ENCODE measurements around the gene DRD1. TPM values are rescaled to one million over a fixed set of nuclear protein-coding genes. Genes with fewer than 3 reads are reported as not detected.
"Not testable (repeated sequence)": the region's sequence is repeated elsewhere in the genome, so short reads cannot be mapped to it uniquely, and the experiment has no call there.

DRD1 gene
- total RNA-seq, 1 donor from 2014 or later, result not detected

DNA sequence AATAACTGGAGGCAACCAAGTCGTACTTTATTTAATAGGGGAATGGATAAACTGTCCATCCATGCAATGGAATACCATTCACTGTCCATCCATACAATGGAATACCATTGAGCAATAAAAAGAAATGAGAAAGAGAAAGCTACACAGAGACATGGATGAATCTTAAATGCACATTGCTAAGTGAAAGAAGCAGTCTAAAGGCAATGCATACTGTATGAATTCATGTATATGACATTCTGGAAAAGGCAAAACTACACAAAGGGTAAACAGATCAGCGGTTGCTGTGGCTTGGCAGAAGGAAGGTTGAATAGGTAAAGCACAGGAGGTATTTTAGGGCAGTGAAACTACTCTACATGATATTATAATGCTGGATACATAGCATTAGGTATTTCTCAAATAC lies 16.2 kb downstream of the DRD1 start:
- Mint-ChIP-seq H3K36me3 (ENCODE audit: low read depth) (no peaks in the 10 kb centered on the region), H3K27me3 (ENCODE audit: low read depth) (peaks cover 4% of the 10 kb centered on the region), H3K27ac (ENCODE audit: unreplicated experiment) (no peak overlapping the region), H3K4me1 (peaks cover 4% of the 10 kb centered on the region), H3K4me3 (no peak overlapping the region), H3K9me3 (peaks cover 10% of the 10 kb centered on the region)
- TF ChIP-seq, protein P1, sequence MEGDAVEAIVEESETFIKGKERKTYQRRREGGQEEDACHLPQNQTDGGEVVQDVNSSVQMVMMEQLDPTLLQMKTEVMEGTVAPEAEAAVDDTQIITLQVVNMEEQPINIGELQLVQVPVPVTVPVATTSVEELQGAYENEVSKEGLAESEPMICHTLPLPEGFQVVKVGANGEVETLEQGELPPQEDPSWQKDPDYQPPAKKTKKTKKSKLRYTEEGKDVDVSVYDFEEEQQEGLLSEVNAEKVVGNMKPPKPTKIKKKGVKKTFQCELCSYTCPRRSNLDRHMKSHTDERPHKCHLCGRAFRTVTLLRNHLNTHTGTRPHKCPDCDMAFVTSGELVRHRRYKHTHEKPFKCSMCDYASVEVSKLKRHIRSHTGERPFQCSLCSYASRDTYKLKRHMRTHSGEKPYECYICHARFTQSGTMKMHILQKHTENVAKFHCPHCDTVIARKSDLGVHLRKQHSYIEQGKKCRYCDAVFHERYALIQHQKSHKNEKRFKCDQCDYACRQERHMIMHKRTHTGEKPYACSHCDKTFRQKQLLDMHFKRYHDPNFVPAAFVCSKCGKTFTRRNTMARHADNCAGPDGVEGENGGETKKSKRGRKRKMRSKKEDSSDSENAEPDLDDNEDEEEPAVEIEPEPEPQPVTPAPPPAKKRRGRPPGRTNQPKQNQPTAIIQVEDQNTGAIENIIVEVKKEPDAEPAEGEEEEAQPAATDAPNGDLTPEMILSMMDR (conservative IDR thresholded peaks at IDR 0.05), result no peak
- DNase-seq (ENCODE audit: low read depth, low spot score), result no peak

GRCh38 chr5:175424594-175424993 lies 19.4 kb downstream of the DRD1 start:
- H3K9me3 Mint-ChIP-seq, result peaks cover 14% of the 10 kb centered on the region
- not testable (repeated sequence) for H3K27ac Mint-ChIP-seq (ENCODE audit: unreplicated experiment); DNase-seq (ENCODE audit: low read depth, low spot score); H3K4me3 Mint-ChIP-seq; H3K4me1 Mint-ChIP-seq; H3K27me3 Mint-ChIP-seq (ENCODE audit: low read depth); H3K36me3 Mint-ChIP-seq (ENCODE audit: low read depth)

DNA sequence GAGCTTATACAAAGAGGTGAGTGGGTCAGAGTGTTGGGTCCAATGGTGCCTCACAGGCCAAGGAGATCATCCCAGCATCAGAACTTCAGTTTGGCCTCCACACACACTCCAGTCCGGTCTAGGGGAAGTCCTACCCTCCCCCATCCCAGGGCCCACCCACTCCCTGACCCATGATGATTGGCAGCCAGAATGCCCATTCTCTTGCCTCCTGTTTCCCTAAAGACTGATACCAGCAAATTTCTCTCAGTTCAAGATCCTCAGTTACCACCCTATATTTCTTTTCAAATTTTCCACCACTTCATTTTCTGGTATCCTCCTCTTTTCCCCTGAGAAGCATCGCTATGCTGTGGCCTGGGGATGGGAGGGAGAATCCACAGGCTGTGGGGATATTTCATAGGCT lies 21.9 kb downstream of the DRD1 start:
- no peak overlapping the region for H3K4me3 Mint-ChIP-seq
- peaks cover 4% of the 10 kb centered on the region for H3K36me3 Mint-ChIP-seq (ENCODE audit: low read depth)
- TF ChIP-seq, protein P1 (conservative IDR thresholded peaks at IDR 0.05), result no peak
- peaks cover 7% of the 10 kb centered on the region for H3K27me3 Mint-ChIP-seq (ENCODE audit: low read depth)
- no peak for DNase-seq (ENCODE audit: low read depth, low spot score)
- H3K9me3 Mint-ChIP-seq, result peaks cover 16% of the 10 kb centered on the region
- no peak overlapping the region for H3K27ac Mint-ChIP-seq (ENCODE audit: unreplicated experiment)
- peaks cover 4% of the 10 kb centered on the region for H3K4me1 Mint-ChIP-seq

- TF ChIP-seq, protein P1 (conservative IDR thresholded peaks at IDR 0.05), result no peak
- peaks cover 4% of the 10 kb centered on the region for H3K4me1 Mint-ChIP-seq
- DNase-seq (ENCODE audit: low read depth, low spot score), result no peak
- no peak overlapping the region for H3K4me3 Mint-ChIP-seq
- peaks cover 19% of the 10 kb centered on the region for H3K9me3 Mint-ChIP-seq
- H3K36me3 Mint-ChIP-seq (ENCODE audit: low read depth), result peaks cover 8% of the 10 kb centered on the region
- peaks cover 7% of the 10 kb centered on the region for H3K27me3 Mint-ChIP-seq (ENCODE audit: low read depth)
- no peak overlapping the region for H3K27ac Mint-ChIP-seq (ENCODE audit: unreplicated experiment)
Measured at GRCh38 chr5:175420383-175420782, 23.6 kb downstream of the DRD1 start.

GRCh38 chr5:175418251-175418650 lies 25.7 kb downstream of the DRD1 start:
- peaks cover 8% of the 10 kb centered on the region for H3K36me3 Mint-ChIP-seq (ENCODE audit: low read depth)
- TF ChIP-seq, protein P1 (conservative IDR thresholded peaks at IDR 0.05), result no peak
- no peak overlapping the region for H3K27ac Mint-ChIP-seq (ENCODE audit: unreplicated experiment)
- H3K4me1 Mint-ChIP-seq, result no peaks in the 10 kb centered on the region
- H3K4me3 Mint-ChIP-seq, result no peak overlapping the region
- H3K9me3 Mint-ChIP-seq, result peaks cover 15% of the 10 kb centered on the region
- H3K27me3 Mint-ChIP-seq (ENCODE audit: low read depth), result peaks cover 3% of the 10 kb centered on the region
- DNase-seq (ENCODE audit: low read depth, low spot score), result no peak

DNA sequence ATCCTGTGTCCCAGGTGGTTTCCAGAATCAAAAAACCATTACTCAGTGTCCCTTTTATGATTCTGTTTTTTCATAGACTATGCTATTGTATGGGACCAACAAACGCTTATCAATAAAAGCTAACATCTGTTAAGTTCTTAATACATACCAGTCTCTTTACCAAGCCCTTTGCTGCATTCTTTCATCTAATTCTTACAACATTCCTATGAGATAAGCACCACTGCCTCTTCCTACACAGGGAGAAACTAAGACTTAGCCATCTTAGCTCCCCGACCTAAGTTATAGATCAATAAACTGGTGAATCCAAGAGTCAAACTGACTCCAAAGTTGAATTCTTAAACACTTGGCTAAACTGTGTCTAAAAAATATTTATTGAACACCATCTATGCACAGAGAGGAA lies 26.6 kb downstream of the DRD1 start:
- TF ChIP-seq, protein P1 (conservative IDR thresholded peaks at IDR 0.05), result no peak
- H3K36me3 Mint-ChIP-seq (ENCODE audit: low read depth), result peaks cover 8% of the 10 kb centered on the region
- peaks cover 3% of the 10 kb centered on the region for H3K27me3 Mint-ChIP-seq (ENCODE audit: low read depth)
- no peak overlapping the region for H3K4me3 Mint-ChIP-seq
- H3K9me3 Mint-ChIP-seq, result peaks cover 15% of the 10 kb centered on the region
- H3K4me1 Mint-ChIP-seq, result no peaks in the 10 kb centered on the region
- no peak for DNase-seq (ENCODE audit: low read depth, low spot score)
- no peak overlapping the region for H3K27ac Mint-ChIP-seq (ENCODE audit: unreplicated experiment)
